ENCODE data around the gene CFAP90.

The CFAP90 gene

GRCh38 chr5:7816535-7816901 is 34.4 kb downstream of the CFAP90 start:
- no peak overlapping the region for H3K4me3 ChIP-seq (replicated peaks in 1 of 2; ENCODE audit: low read depth in 2 of 2, low read length in 2 of 2)
- TF ChIP-seq CTCF (IDR thresholded peaks at IDR 0.05; ENCODE audit: low read depth, low read length): no peak
- DNase-seq (ENCODE audit: low read depth in 2 of 2): no peak

GRCh38 chr5:7815892-7816534 is 34.9 kb downstream of the CFAP90 start:
- DNase-seq (ENCODE audit: low read depth in 2 of 2): peak; percentile 61 to 70
- peak; percentile 93 for TF ChIP-seq CTCF (IDR thresholded peaks at IDR 0.05; ENCODE audit: low read depth, low read length)
- H3K4me3 ChIP-seq (replicated peaks in 1 of 2; ENCODE audit: low read depth in 2 of 2, low read length in 2 of 2): no peak overlapping the region

GRCh38 chr5:7814816-7815215 is 36.1 kb downstream of the CFAP90 start:
- no peak for TF ChIP-seq CTCF (IDR thresholded peaks at IDR 0.05; ENCODE audit: low read depth, low read length)
- H3K4me3 ChIP-seq (replicated peaks in 1 of 2; ENCODE audit: low read depth in 2 of 2, low read length in 2 of 2): no peak overlapping the region
- DNase-seq (ENCODE audit: low read depth in 2 of 2): no peak

GRCh38 chr5:7813576-7813975 is 37.4 kb downstream of the CFAP90 start:
- H3K4me3 ChIP-seq (replicated peaks in 1 of 2; ENCODE audit: low read depth in 2 of 2, low read length in 2 of 2): no peak overlapping the region
- no peak for DNase-seq (ENCODE audit: low read depth in 2 of 2)
- no peak for TF ChIP-seq CTCF (IDR thresholded peaks at IDR 0.05; ENCODE audit: low read depth, low read length)

- DNase-seq (ENCODE audit: low read depth in 2 of 2): no peak
- no peak for TF ChIP-seq CTCF (IDR thresholded peaks at IDR 0.05; ENCODE audit: low read depth, low read length)
- no peak overlapping the region for H3K4me3 ChIP-seq (replicated peaks in 1 of 2; ENCODE audit: low read depth in 2 of 2, low read length in 2 of 2)
Observed at GRCh38 chr5:7813007-7813406, 37.9 kb downstream of the CFAP90 start.

GRCh38 chr5:7811715-7812114 is 39.2 kb downstream of the CFAP90 start:
- H3K4me3 ChIP-seq (replicated peaks in 1 of 2; ENCODE audit: low read depth in 2 of 2, low read length in 2 of 2): no peak overlapping the region
- no peak for TF ChIP-seq CTCF (IDR thresholded peaks at IDR 0.05; ENCODE audit: low read depth, low read length)
- DNase-seq (ENCODE audit: low read depth in 2 of 2): no peak

GRCh38 chr5:7808998-7809397 is 41.9 kb downstream of the CFAP90 start:
- no peak for DNase-seq (ENCODE audit: low read depth in 2 of 2)
- no peak for TF ChIP-seq CTCF (IDR thresholded peaks at IDR 0.05; ENCODE audit: low read depth, low read length)
- H3K4me3 ChIP-seq (replicated peaks in 1 of 2; ENCODE audit: low read depth in 2 of 2, low read length in 2 of 2): no peak overlapping the region

Data from cardiac fibroblast (primary cell).